Measurements from ENCODE around the gene NTNG1. TPM values are rescaled to one million over a fixed set of nuclear protein-coding genes. Genes with fewer than 3 reads are reported as not detected.

The NTNG1 gene
- total RNA-seq, 2 experiments from 2014 or later = not detected

GRCh38 chr1:107419003-107419402 lies 278.2 kb downstream of the NTNG1 start:
- Mint-ChIP-seq H3K27ac (no peak overlapping the region), H3K27me3 (peaks cover 5% of the 10 kb centered on the region), H3K4me3 (no peak overlapping the region), H3K36me3 (ENCODE audit: low read depth) (no peaks in the 10 kb centered on the region), H3K4me1 (ENCODE audit: low read depth) (no peaks in the 10 kb centered on the region), H3K9me3 (no peaks in the 10 kb centered on the region)
- Histone ChIP-seq H3K27me3 (ENCODE audit: control insufficient read depth in 1 of 2, insufficient read depth in 2 of 2, low read length in 2 of 2) (no peaks in the 10 kb centered on the region), H3K4me1 (ENCODE audit: insufficient read depth, low read length) (no peaks in the 10 kb centered on the region), H3K9me3 (ENCODE audit: control insufficient read depth in 1 of 2, insufficient read depth in 1 of 2, low read length in 2 of 2) (no peaks in the 10 kb centered on the region), H3K27ac (ENCODE audit: low read depth in 1 of 2, low read length in 2 of 2) (no peak overlapping the region), H3K4me3 (ENCODE audit: low read length) (no peak overlapping the region), H3K36me3 (ENCODE audit: insufficient read depth, low read length) (no peaks in the 10 kb centered on the region)
- ChIA-PET POLR2A (no interaction called here), CTCF (no interaction called here)
- no peak for TF ChIP-seq CTCF (IDR thresholded peaks at IDR 0.05)
- DNase-seq (no peak), ATAC-seq (ENCODE audit: poor library complexity) (no peak)
- intact Hi-C loops (cut with DNase I, micrococcal nuclease) = no loop called here

- Histone ChIP-seq H3K4me3 (ENCODE audit: low read length) (no peak overlapping the region), H3K27ac (ENCODE audit: low read depth in 1 of 2, low read length in 2 of 2) (no peak overlapping the region), H3K9me3 (ENCODE audit: control insufficient read depth in 1 of 2, insufficient read depth in 1 of 2, low read length in 2 of 2) (no peaks in the 10 kb centered on the region), H3K27me3 (ENCODE audit: control insufficient read depth in 1 of 2, insufficient read depth in 2 of 2, low read length in 2 of 2) (no peaks in the 10 kb centered on the region), H3K36me3 (ENCODE audit: insufficient read depth, low read length) (no peaks in the 10 kb centered on the region), H3K4me1 (ENCODE audit: insufficient read depth, low read length) (no peaks in the 10 kb centered on the region)
- no peak for TF ChIP-seq CTCF (IDR thresholded peaks at IDR 0.05)
- DNase-seq (no peak), ATAC-seq (ENCODE audit: poor library complexity) (no peak)
- ChIA-PET CTCF (interaction anchor here (0.8 kb wide), 1 partner anchor 8 kb away, joined by 3 read pairs; no protein-coding TSS in a partner anchor), POLR2A (no interaction called here)
- no peak overlapping the region for H3K4me3 Mint-ChIP-seq
- no peaks in the 10 kb centered on the region for H3K4me1 Mint-ChIP-seq (ENCODE audit: low read depth)
- intact Hi-C loops (cut with DNase I, micrococcal nuclease) = no loop called here
- H3K27me3 Mint-ChIP-seq = peaks cover 5% of the 10 kb centered on the region
- no peaks in the 10 kb centered on the region for H3K9me3 Mint-ChIP-seq
- H3K27ac Mint-ChIP-seq = no peak overlapping the region
- no peaks in the 10 kb centered on the region for H3K36me3 Mint-ChIP-seq (ENCODE audit: low read depth)
Measured at GRCh38 chr1:107422901-107423300, 282.1 kb downstream of the NTNG1 start.

GRCh38 chr1:107430540-107431228 lies 289.8 kb downstream of the NTNG1 start:
- ChIA-PET POLR2A (no interaction called here), CTCF (no interaction called here)
- intact Hi-C loops (cut with DNase I, micrococcal nuclease) = no loop called here
- H3K4me3 Mint-ChIP-seq = no peak overlapping the region
- H3K27ac ChIP-seq (ENCODE audit: low read depth in 1 of 2, low read length in 2 of 2) = no peak overlapping the region
- H3K27me3 ChIP-seq (ENCODE audit: control insufficient read depth in 1 of 2, insufficient read depth in 2 of 2, low read length in 2 of 2) = no peaks in the 10 kb centered on the region
- no peaks in the 10 kb centered on the region for H3K36me3 Mint-ChIP-seq (ENCODE audit: low read depth)
- H3K4me1 ChIP-seq (ENCODE audit: insufficient read depth, low read length) = no peaks in the 10 kb centered on the region
- H3K4me3 ChIP-seq (ENCODE audit: low read length) = no peak overlapping the region
- H3K9me3 ChIP-seq (ENCODE audit: control insufficient read depth in 1 of 2, insufficient read depth in 1 of 2, low read length in 2 of 2) = no peaks in the 10 kb centered on the region
- H3K9me3 Mint-ChIP-seq = no peaks in the 10 kb centered on the region
- TF ChIP-seq CTCF (IDR thresholded peaks at IDR 0.05) = peak; percentile 18
- H3K4me1 Mint-ChIP-seq (ENCODE audit: low read depth) = no peaks in the 10 kb centered on the region
- DNase-seq = peak in 4 of 14 experiments; percentile 2 to 24 (median 8)
- no peak overlapping the region for H3K27ac Mint-ChIP-seq
- ATAC-seq (ENCODE audit: poor library complexity) = no peak
- peaks cover 5% of the 10 kb centered on the region for H3K27me3 Mint-ChIP-seq
- no peaks in the 10 kb centered on the region for H3K36me3 ChIP-seq (ENCODE audit: insufficient read depth, low read length)

Measured in CD4-positive, alpha-beta T cell (primary cell).